ENCODE results near the gene HOOK2. TPM values are rescaled to one million over a fixed set of nuclear protein-coding genes. Genes with fewer than 3 reads are reported as not detected.
"Not testable (repeated sequence)": the region's sequence is repeated elsewhere in the genome, so short reads cannot be mapped to it uniquely, and the experiment has no call there.

The HOOK2 gene
- total and polyA plus RNA-seq, 4 donors: 16.4 to 65.2 (median 32.6) TPM

DNA sequence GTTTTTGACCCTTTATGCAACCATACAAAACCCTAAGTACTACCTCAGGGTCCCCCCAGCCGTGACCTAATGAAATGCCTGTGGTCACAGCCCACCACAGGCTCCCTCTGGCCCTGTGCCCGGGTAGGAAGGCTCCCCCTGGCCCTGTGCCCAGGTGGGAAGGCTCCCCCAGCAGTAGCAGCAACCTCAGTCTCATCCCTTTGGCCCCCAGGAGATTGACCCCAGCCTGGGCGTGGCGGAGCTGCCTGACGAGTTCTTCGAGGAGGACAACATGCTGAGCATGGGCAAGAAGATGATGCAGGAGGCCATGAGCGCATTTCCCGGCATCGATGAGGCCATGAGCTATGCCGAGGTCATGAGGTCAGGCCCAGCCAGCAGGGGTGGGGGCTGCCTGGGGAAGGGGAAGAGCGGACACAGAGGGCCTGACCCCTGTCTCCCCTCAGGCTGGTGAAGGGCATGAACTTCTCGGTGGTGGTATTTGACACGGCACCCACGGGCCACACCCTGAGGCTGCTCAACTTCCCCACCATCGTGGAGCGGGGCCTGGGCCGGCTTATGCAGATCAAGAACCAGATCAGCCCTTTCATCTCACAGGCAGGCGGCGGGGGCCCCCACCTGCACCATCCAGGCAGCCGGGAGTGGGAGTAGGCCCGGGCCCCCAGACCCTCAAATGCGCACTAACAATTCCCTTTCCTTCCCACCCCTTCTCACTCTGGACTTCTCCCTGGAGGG is 30.0 kb downstream of the HOOK2 start:
- Histone ChIP-seq H3K36me3 (ENCODE audit: control insufficient read depth, insufficient read depth, low read length) (peaks cover 78% of the 10 kb centered on the region), H3K4me3 (ENCODE audit: low read depth, low read length) (no peak overlapping the region), H3K9me3 (ENCODE audit: control insufficient read depth, insufficient read depth, low read length) (no peaks in the 10 kb centered on the region), H3K27me3 (ENCODE audit: control insufficient read depth, insufficient read depth, low read length) (no peaks in the 10 kb centered on the region), H3K27ac (ENCODE audit: low read depth, low read length) (no peak overlapping the region), H3K4me1 (ENCODE audit: control insufficient read depth, insufficient read depth, low read length) (no peaks in the 10 kb centered on the region)
- no peak for DNase-seq (ENCODE audit: low read depth in 4 of 6, low spot score in 6 of 6)
- 87% methylated on average over 20 of the region's 22 CpGs for WGBS (ENCODE audit: insufficient coverage)

DNA sequence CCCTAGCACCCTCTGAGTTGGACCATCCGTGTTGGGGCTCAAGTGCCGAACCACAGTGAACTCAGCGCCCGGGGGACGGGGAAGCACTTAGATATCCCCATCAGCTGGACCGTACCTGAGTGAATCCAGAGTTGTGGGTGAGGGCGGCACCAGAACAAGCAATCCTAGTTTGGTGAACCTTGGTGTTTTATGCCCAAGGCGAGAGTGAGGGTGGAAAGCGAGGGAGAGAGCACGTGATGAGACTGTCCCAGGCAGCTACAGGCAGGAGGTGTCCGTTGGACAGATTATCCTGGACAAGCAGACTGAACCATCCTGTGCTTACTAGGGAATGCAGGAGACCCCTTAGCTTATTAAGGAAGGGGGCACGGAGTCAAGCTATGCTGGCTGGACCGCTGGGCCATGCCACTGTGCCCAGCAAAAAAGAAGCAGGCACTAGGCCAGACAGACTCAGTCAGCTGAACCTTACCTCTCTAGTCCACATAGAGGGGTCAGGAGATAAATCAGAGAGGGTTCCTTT is 37.5 kb downstream of the HOOK2 start:
- no peak for DNase-seq (ENCODE audit: low read depth in 4 of 6, low spot score in 6 of 6)
- peaks cover 36% of the 10 kb centered on the region for H3K4me1 ChIP-seq (ENCODE audit: control insufficient read depth, insufficient read depth, low read length)
- H3K36me3 ChIP-seq (ENCODE audit: control insufficient read depth, insufficient read depth, low read length): peaks cover 37% of the 10 kb centered on the region
- peak overlapping the region; percentile 99 for H3K4me3 ChIP-seq (ENCODE audit: low read depth, low read length)
- no peaks in the 10 kb centered on the region for H3K27me3 ChIP-seq (ENCODE audit: control insufficient read depth, insufficient read depth, low read length)
- 6% methylated on average over 11 of the region's 13 CpGs for WGBS (ENCODE audit: insufficient coverage)
- peak overlapping the region; percentile 94 for H3K27ac ChIP-seq (ENCODE audit: low read depth, low read length)
- no peaks in the 10 kb centered on the region for H3K9me3 ChIP-seq (ENCODE audit: control insufficient read depth, insufficient read depth, low read length)

- peaks cover 32% of the 10 kb centered on the region for H3K36me3 ChIP-seq (ENCODE audit: control insufficient read depth, insufficient read depth, low read length)
- WGBS (ENCODE audit: insufficient coverage): under 1% methylated on average over 27 of the region's 29 CpGs
- peak within 1 kb of the TSS; percentile 94 for H3K27ac ChIP-seq (ENCODE audit: low read depth, low read length)
- peak within 1 kb of the TSS; percentile 99 for H3K4me3 ChIP-seq (ENCODE audit: low read depth, low read length)
- no peaks in the 10 kb centered on the region for H3K27me3 ChIP-seq (ENCODE audit: control insufficient read depth, insufficient read depth, low read length)
- H3K4me1 ChIP-seq (ENCODE audit: control insufficient read depth, insufficient read depth, low read length): peaks cover 41% of the 10 kb centered on the region
- no peaks in the 10 kb centered on the region for H3K9me3 ChIP-seq (ENCODE audit: control insufficient read depth, insufficient read depth, low read length)
- peak; percentile 90 to 99 (median 94) for DNase-seq (ENCODE audit: low read depth in 4 of 6, low spot score in 6 of 6)
These were observed 38.1 kb downstream of the HOOK2 start, which contains the start of gene GET3 for GRCh38 chr19:12736995-12737834. Gene GET3, plus strand, starts transcription at chr19:12737497. Its CDS starts 9 bp downstream, at chr19:12737506.

DNA sequence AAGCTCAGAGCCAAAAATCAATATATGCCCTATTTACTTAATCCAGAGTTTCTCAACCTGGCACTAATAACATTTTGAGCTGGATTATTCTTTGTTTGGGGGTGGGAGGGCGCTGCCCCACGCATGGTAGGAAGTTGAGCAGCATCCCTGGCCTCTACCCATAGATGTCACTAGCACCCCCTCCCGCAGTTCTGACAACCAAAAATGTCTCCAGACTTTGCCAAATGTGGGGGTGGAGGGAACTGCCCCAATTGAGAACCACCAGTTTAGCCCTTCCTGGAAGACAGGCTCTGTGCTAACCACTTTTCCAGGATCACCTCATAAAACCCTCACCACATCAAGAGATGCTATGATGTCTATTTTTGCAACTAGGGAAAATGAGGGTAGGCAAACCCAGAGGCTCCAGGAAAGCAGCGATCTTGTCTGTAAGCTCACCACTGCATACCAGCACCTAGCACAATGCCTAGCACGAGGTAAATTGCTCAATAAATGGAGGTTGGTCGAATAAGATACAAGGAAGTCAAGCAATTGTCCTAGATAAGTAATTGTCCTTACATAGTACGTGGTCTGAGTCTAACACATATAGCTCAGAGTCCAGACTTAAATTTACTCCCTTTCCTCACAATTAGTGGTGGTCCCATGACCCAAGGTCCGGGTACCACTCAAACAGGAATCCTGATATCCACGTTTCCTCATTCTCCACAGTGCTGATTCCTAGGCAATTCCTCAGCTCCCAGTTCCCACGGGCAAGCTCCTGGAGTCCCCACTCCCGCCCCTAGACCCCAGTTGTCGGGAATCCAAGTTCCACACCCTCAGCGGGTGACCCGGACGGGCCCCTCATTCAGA is 41.8 kb downstream of the HOOK2 start:
- peaks cover 35% of the 10 kb centered on the region for H3K36me3 ChIP-seq (ENCODE audit: control insufficient read depth, insufficient read depth, low read length)
- peak overlapping the region; percentile 67 for H3K27ac ChIP-seq (ENCODE audit: low read depth, low read length)
- peak in 2 of 6 donors; percentile 17 to 30 for DNase-seq (ENCODE audit: low read depth in 4 of 6, low spot score in 6 of 6)
- 0% methylated on average over 9 of the region's 15 CpGs for WGBS (ENCODE audit: insufficient coverage)
- H3K27me3 ChIP-seq (ENCODE audit: control insufficient read depth, insufficient read depth, low read length): no peaks in the 10 kb centered on the region
- H3K4me3 ChIP-seq (ENCODE audit: low read depth, low read length): peak overlapping the region; percentile 78
- H3K9me3 ChIP-seq (ENCODE audit: control insufficient read depth, insufficient read depth, low read length): no peaks in the 10 kb centered on the region
- H3K4me1 ChIP-seq (ENCODE audit: control insufficient read depth, insufficient read depth, low read length): peaks cover 43% of the 10 kb centered on the region

DNA sequence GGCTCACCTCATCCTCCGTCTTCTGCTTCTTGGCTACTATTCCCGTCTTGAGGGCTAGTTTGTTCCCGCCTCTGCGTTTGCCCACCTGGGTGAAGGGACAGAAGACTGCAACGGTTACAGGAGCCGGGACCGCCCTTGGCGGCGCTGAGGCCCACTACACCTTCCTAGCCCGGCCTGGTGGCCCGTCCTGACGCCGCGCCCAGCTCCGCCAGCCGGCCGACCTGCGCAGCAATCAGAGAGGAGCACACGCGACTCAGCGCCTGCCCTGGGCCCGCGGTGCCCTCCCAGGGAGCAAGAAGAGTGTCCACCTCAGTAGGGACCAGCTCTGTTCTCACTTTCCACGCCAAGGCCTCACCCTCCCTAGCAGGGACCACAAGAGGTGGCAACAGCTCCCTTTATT is 44.0 kb downstream of the HOOK2 start:
- no peak for DNase-seq (ENCODE audit: low read depth in 4 of 6, low spot score in 6 of 6)
- 95% methylated on average over 19 of the region's 24 CpGs for WGBS (ENCODE audit: insufficient coverage)
- H3K36me3 ChIP-seq (ENCODE audit: control insufficient read depth, insufficient read depth, low read length): peaks cover 44% of the 10 kb centered on the region
- H3K4me1 ChIP-seq (ENCODE audit: control insufficient read depth, insufficient read depth, low read length): peaks cover 26% of the 10 kb centered on the region
- no peak overlapping the region for H3K27ac ChIP-seq (ENCODE audit: low read depth, low read length)
- H3K4me3 ChIP-seq (ENCODE audit: low read depth, low read length): no peak overlapping the region
- H3K27me3 ChIP-seq (ENCODE audit: control insufficient read depth, insufficient read depth, low read length): no peaks in the 10 kb centered on the region
- H3K9me3 ChIP-seq (ENCODE audit: control insufficient read depth, insufficient read depth, low read length): no peaks in the 10 kb centered on the region

DNA sequence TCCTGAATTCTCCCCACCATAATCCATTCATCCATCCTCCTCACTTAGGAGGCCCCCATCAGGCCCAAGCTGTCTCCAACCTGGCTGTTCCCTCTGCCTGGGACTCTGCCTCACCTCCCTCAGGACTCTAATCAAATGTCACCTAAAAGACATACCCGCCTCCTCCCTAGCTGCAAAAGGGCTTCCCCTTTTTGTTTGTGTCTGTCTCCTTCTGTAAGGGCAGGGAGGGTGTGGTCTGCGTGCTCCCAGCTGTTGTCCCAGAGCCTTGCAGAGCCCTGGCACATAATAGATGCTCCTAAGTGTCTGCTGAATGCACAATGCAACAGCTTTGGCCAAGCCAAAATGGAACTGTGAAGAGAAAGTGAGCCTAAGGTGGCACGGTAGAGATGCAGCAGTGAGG is 45.3 kb downstream of the HOOK2 start:
- no peak for DNase-seq (ENCODE audit: low read depth in 4 of 6, low spot score in 6 of 6)
- no peaks in the 10 kb centered on the region for H3K27me3 ChIP-seq (ENCODE audit: control insufficient read depth, insufficient read depth, low read length)
- peaks cover 21% of the 10 kb centered on the region for H3K4me1 ChIP-seq (ENCODE audit: control insufficient read depth, insufficient read depth, low read length)
- H3K27ac ChIP-seq (ENCODE audit: low read depth, low read length): no peak overlapping the region
- no peaks in the 10 kb centered on the region for H3K9me3 ChIP-seq (ENCODE audit: control insufficient read depth, insufficient read depth, low read length)
- H3K4me3 ChIP-seq (ENCODE audit: low read depth, low read length): no peak overlapping the region
- peaks cover 44% of the 10 kb centered on the region for H3K36me3 ChIP-seq (ENCODE audit: control insufficient read depth, insufficient read depth, low read length)
- WGBS (ENCODE audit: insufficient coverage): 100% methylated on average over 2 of the region's 3 CpGs

DNA sequence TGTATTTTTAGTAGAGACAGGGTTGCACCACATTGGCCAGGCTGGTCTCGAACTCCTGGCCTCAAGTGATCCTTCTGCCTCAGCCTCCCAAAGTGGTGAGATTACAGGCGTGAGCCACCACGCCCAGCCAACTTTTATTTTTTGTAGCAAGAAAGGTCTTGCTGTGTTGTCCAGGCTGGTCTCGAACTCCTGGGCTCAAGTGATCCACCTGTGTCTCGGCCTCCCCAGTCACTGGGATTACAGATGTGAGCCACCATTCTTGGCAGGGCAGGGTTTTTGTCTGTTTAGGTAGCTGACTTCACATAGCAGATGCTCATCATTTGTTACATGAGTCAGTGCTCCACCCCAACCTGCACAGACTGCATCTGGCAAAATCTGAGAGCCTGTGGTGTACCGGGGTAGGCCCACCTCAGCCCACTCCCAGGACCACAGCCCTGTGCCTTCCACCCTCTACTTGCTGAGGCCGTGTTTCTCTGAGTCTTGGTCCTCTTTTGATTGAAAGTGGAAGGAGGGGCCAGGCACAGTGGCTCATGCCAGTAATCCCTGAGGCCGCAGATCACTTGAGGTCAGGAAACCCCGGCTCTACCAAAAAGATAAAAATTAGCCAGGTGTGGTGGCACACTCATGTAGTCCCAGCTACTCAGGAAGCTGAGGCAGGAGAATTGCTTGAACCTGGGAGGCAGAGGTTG is 47.5 kb downstream of the HOOK2 start:
- Histone ChIP-seq H3K4me1 (ENCODE audit: control insufficient read depth, insufficient read depth, low read length) (peaks cover 25% of the 10 kb centered on the region), H3K9me3 (ENCODE audit: control insufficient read depth, insufficient read depth, low read length) (no peaks in the 10 kb centered on the region)
- 99% methylated on average over 7 of the region's 9 CpGs for WGBS (ENCODE audit: insufficient coverage)

GRCh38 chr19:12726988-12727316 is 48.4 kb downstream of the HOOK2 start:
- Histone ChIP-seq H3K27ac (ENCODE audit: low read depth, low read length) (no peak overlapping the region), H3K4me3 (ENCODE audit: low read depth, low read length) (no peak overlapping the region), H3K9me3 (ENCODE audit: control insufficient read depth, insufficient read depth, low read length) (no peaks in the 10 kb centered on the region), H3K4me1 (ENCODE audit: control insufficient read depth, insufficient read depth, low read length) (peaks cover 20% of the 10 kb centered on the region), H3K36me3 (ENCODE audit: control insufficient read depth, insufficient read depth, low read length) (peaks cover 42% of the 10 kb centered on the region), H3K27me3 (ENCODE audit: control insufficient read depth, insufficient read depth, low read length) (no peaks in the 10 kb centered on the region)
- no peak for DNase-seq (ENCODE audit: low read depth in 4 of 6, low spot score in 6 of 6)
- no CpG with 5 or more reads among the region's 2 CpGs for whole genome bisulfite sequencing (ENCODE audit: insufficient coverage)

More for the DNA sequence above, 47.5 kb downstream of the HOOK2 start:
- H3K36me3 ChIP-seq (ENCODE audit: control insufficient read depth, insufficient read depth, low read length): peaks cover 44% of the 10 kb centered on the region
- H3K27ac ChIP-seq (ENCODE audit: low read depth, low read length): no peak overlapping the region
- DNase-seq (ENCODE audit: low read depth in 4 of 6, low spot score in 6 of 6): no peak
- no peak overlapping the region for H3K4me3 ChIP-seq (ENCODE audit: low read depth, low read length)
- no peaks in the 10 kb centered on the region for H3K27me3 ChIP-seq (ENCODE audit: control insufficient read depth, insufficient read depth, low read length)

- H3K4me3 ChIP-seq (ENCODE audit: low read depth, low read length); H3K9me3 ChIP-seq (ENCODE audit: control insufficient read depth, insufficient read depth, low read length); DNase-seq (ENCODE audit: low read depth in 4 of 6, low spot score in 6 of 6); H3K27me3 ChIP-seq (ENCODE audit: control insufficient read depth, insufficient read depth, low read length); H3K27ac ChIP-seq (ENCODE audit: low read depth, low read length): not testable (repeated sequence)
- 96% methylated on average over 9 of the region's 10 CpGs for whole genome bisulfite sequencing (ENCODE audit: insufficient coverage)
- H3K4me1 ChIP-seq (ENCODE audit: control insufficient read depth, insufficient read depth, low read length): peaks cover 30% of the 10 kb centered on the region
- H3K36me3 ChIP-seq (ENCODE audit: control insufficient read depth, insufficient read depth, low read length): peaks cover 34% of the 10 kb centered on the region
These were observed 49.7 kb downstream of the HOOK2 start for GRCh38 chr19:12725612-12726011.

All from spinal cord (tissue), 10 donors.